ENCODE results near the gene TM7SF2. TPM values are rescaled to one million over a fixed set of nuclear protein-coding genes. Genes with fewer than 3 reads are reported as not detected.

TM7SF2 gene
- total RNA-seq, 4 donors from 2014 or later = 29.4 to 59.5 (median 42.3) TPM

DNA sequence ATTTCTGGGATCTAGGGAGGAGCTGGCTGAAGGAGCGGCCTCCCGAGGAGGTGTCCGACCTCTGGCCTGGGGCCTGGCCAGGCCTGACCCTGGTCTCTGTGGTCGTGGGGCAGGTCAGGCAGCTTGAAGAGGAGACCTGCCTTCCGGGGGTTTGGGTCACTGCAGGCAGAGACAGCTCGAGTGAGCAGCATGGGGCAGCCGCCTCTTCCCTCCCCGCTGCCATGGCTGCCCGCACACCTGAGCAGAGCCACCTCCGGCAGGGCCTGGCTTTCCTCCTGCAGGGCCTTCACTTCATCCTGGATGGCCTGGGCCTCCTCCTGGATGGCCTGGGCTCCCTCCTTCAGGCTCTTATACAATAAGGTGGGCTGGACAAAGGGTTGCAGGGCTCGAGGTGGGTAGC is 45.4 kb upstream of the TM7SF2 start:
- Histone ChIP-seq H3K4me1 (no peaks in the 10 kb centered on the region), H3K36me3 (no peaks in the 10 kb centered on the region), H3K9me3 (no peaks in the 10 kb centered on the region), H3K4me3 (no peak overlapping the region), H3K27ac (no peak overlapping the region), H3K27me3 (no peaks in the 10 kb centered on the region)
- intact Hi-C loops (cut with DNase I; ENCODE audit: low total_unique reads) (no loop called here), in situ Hi-C loops (cut with MboI; ENCODE audit: low pct_ligation_motif_present in 1 of 4, low pct_unique_long_range_greater_than_20kb in 1 of 4, low sequenced_read_pairs in 3 of 4) (no loop called here)
- no peak for DNase-seq
- TF ChIP-seq POLR2A (IDR thresholded peaks at IDR 0.05) (no peak), CTCF (IDR thresholded peaks at IDR 0.05) (no peak), POLR2AphosphoS5 (IDR thresholded peaks at IDR 0.05) (no peak), EP300 (IDR thresholded peaks at IDR 0.05; ENCODE audit: low read depth) (no peak)
- WGBS, 2 donors (ENCODE audit: low coverage in 1 of 2) = 78% methylated on average over 10 of the region's 11 CpGs; no CpG with 5 or more reads in 1 of the 2 donors

GRCh38 chr11:65066805-65067291 is 44.8 kb upstream of the TM7SF2 start:
- no peak for TF ChIP-seq POLR2A (IDR thresholded peaks at IDR 0.05)
- TF ChIP-seq POLR2AphosphoS5 (IDR thresholded peaks at IDR 0.05) = no peak
- TF ChIP-seq EP300 (IDR thresholded peaks at IDR 0.05; ENCODE audit: low read depth) = no peak
- Histone ChIP-seq H3K4me3 (no peak overlapping the region), H3K4me1 (no peaks in the 10 kb centered on the region), H3K36me3 (no peaks in the 10 kb centered on the region), H3K9me3 (no peaks in the 10 kb centered on the region), H3K27me3 (no peaks in the 10 kb centered on the region), H3K27ac (no peak overlapping the region)
- intact Hi-C loops (cut with DNase I; ENCODE audit: low total_unique reads) (no loop called here), in situ Hi-C loops (cut with MboI; ENCODE audit: low pct_ligation_motif_present in 1 of 4, low pct_unique_long_range_greater_than_20kb in 1 of 4, low sequenced_read_pairs in 3 of 4) (no loop called here)
- DNase-seq = no peak
- WGBS, 2 donors (ENCODE audit: low coverage in 1 of 2) = 86% methylated on average over 4 of the region's 4 CpGs; no CpG with 5 or more reads in 1 of the 2 donors

- H3K4me1 ChIP-seq = no peaks in the 10 kb centered on the region
- no peak overlapping the region for H3K4me3 ChIP-seq
- H3K27me3 ChIP-seq = no peaks in the 10 kb centered on the region
- intact Hi-C loops (cut with DNase I; ENCODE audit: low total_unique reads) (no loop called here), in situ Hi-C loops (cut with MboI; ENCODE audit: low pct_ligation_motif_present in 1 of 4, low pct_unique_long_range_greater_than_20kb in 1 of 4, low sequenced_read_pairs in 3 of 4) (no loop called here)
- 76% methylated on average over 9 of the region's 10 CpGs; no CpG with 5 or more reads in 1 of the 2 donors for WGBS, 2 donors (ENCODE audit: low coverage in 1 of 2)
- no peaks in the 10 kb centered on the region for H3K36me3 ChIP-seq
- DNase-seq = no peak
- no peak overlapping the region for H3K27ac ChIP-seq
- TF ChIP-seq POLR2A (IDR thresholded peaks at IDR 0.05) = no peak
- no peak for TF ChIP-seq CTCF (IDR thresholded peaks at IDR 0.05)
- TF ChIP-seq POLR2AphosphoS5 (IDR thresholded peaks at IDR 0.05) = no peak
- no peak for TF ChIP-seq EP300 (IDR thresholded peaks at IDR 0.05; ENCODE audit: low read depth)
- no peaks in the 10 kb centered on the region for H3K9me3 ChIP-seq
These were observed 44.2 kb upstream of the TM7SF2 start for GRCh38 chr11:65067446-65067845.

- no peaks in the 10 kb centered on the region for H3K36me3 ChIP-seq
- TF ChIP-seq EP300 (IDR thresholded peaks at IDR 0.05; ENCODE audit: low read depth) (no peak), POLR2A (IDR thresholded peaks at IDR 0.05) (no peak), POLR2AphosphoS5 (IDR thresholded peaks at IDR 0.05) (no peak), CTCF (IDR thresholded peaks at IDR 0.05) (no peak)
- 42% methylated on average over 9 of the region's 9 CpGs; no CpG with 5 or more reads in 1 of the 2 donors for WGBS, 2 donors (ENCODE audit: low coverage in 1 of 2)
- no peaks in the 10 kb centered on the region for H3K4me1 ChIP-seq
- DNase-seq = no peak
- no peaks in the 10 kb centered on the region for H3K27me3 ChIP-seq
- H3K4me3 ChIP-seq = no peak overlapping the region
- intact Hi-C loops (cut with DNase I; ENCODE audit: low total_unique reads) = no loop called here
- H3K27ac ChIP-seq = no peak overlapping the region
- in situ Hi-C loops (cut with MboI; ENCODE audit: low pct_ligation_motif_present in 1 of 4, low pct_unique_long_range_greater_than_20kb in 1 of 4, low sequenced_read_pairs in 3 of 4) = no loop called here
- no peaks in the 10 kb centered on the region for H3K9me3 ChIP-seq
These were observed 42.5 kb upstream of the TM7SF2 start for GRCh38 chr11:65069217-65069616.
